MCF 10A (cell line): ENCODE results near the gene EIPR1. TPM values are rescaled to one million over a fixed set of nuclear protein-coding genes. Genes with fewer than 3 reads are reported as not detected.

ENCODE experiments used
- Bru-seq: library from RNA; stranded (reverse); fragments of 400-500 nt; gene quantifications from one replicate; lab custom pipeline; 2021; lab: Mats Ljungman, UMichigan
- BruChase-seq, 2 experiments: library from RNA; stranded (reverse); fragments of 400-500 nt; gene quantifications; one replicate each; lab custom pipeline; 2021; lab: Mats Ljungman, UMichigan
- BruUV-seq: library from RNA; stranded (reverse); fragments of 400-500 nt; replicated peaks from 2 replicates; lab custom pipeline; 2021; lab: Mats Ljungman, UMichigan
- CTCF ChIA-PET: fragments of 300-600 bp; sonication (Branson Sonifier 250); formaldehyde crosslinking; extraction: SDS; loops from one replicate; lab custom pipeline; 2021; ENCODE audit warnings: antibody characterized with exemption, inconsistent platforms; lab: Yijun Ruan, JAX
- POLR2A ChIA-PET: fragments of 300-600, 350-650 bp; sonication (Branson Sonifier 250); formaldehyde crosslinking; extraction: SDS; loops from one replicate; lab custom pipeline; 2020; ENCODE audit warnings: antibody characterized with exemption, inconsistent platforms; lab: Yijun Ruan, JAX
- DNase-seq: peaks from one replicate; pipeline ENCODE4 v3.0.0-alpha.2; 2018; ENCODE audit not compliant: unreplicated experiment
- H3K27ac Mint-ChIP-seq: one replicate; pipeline ENCODE4 v1.8.0; 2022; ENCODE audit warnings: mild to moderate bottlenecking, low read depth, mixed read lengths; ENCODE audit not compliant: unreplicated experiment
- H3K27me3 Mint-ChIP-seq: one replicate; pipeline ENCODE4 v1.8.0; 2022; ENCODE audit warnings: mixed read lengths; ENCODE audit not compliant: insufficient read depth, unreplicated experiment
- H3K36me3 Mint-ChIP-seq: one replicate; pipeline ENCODE4 v1.8.0; 2022; ENCODE audit warnings: mild to moderate bottlenecking, moderate library complexity, mixed read lengths; ENCODE audit not compliant: insufficient read depth, unreplicated experiment
- H3K4me1 Mint-ChIP-seq: one replicate; pipeline ENCODE4 v1.8.0; 2022; ENCODE audit warnings: mixed read lengths; ENCODE audit not compliant: insufficient read depth, unreplicated experiment
- H3K4me3 Mint-ChIP-seq: one replicate; pipeline ENCODE4 v1.8.0; 2022; ENCODE audit warnings: mild to moderate bottlenecking, moderate library complexity, mixed read lengths; ENCODE audit not compliant: unreplicated experiment
- H3K9me3 Mint-ChIP-seq: one replicate; pipeline ENCODE4 v1.8.0; 2022; ENCODE audit warnings: mixed read lengths; ENCODE audit not compliant: unreplicated experiment
- intact Hi-C: fragments of 100-400 bp; cut with micrococcal nuclease; formaldehyde crosslinking; loops from 2 replicates; pipeline ENCODE4 v1.14.1; 2022
- long read RNA-seq: library from polyadenylated mRNA; stranded (forward); transcript quantifications from one replicate; pipeline ENCODE4 v2.0.0, GENCODE V29; 2022
- total RNA-seq: library from RNA; stranded (reverse); gene quantifications from 2 replicates; pipeline ENCODE4 v1.2.3, GENCODE V29; 2022
- TF ChIP-seq, protein P1 (sequence below): fragments of 200-600 bp; IDR thresholded peaks from one replicate; pipeline ENCODE4 v1.8.0; 2022; ENCODE audit warnings: antibody characterized with exemption, mild to moderate bottlenecking; ENCODE audit not compliant: unreplicated experiment

Gene EIPR1
- total RNA-seq: 42.9 and 49.0 TPM in 2 replicates
- Bru-seq, nascent RNA: percentile 68 among the genes with signal in this experiment
- percentile 61 among the genes with signal in this experiment for BruChase-seq, experiment 1, labeled RNA remaining after a 6-hour chase
- BruChase-seq, experiment 2, labeled RNA remaining after a 2-hour chase: percentile 61 among the genes with signal in this experiment
- long read RNA-seq, transcript EIPR1-201 (9 exons, 1,766 nt): major isoform, 152 of 193 reads
- long read RNA-seq, partial matches to known transcripts: 3 of 193 reads
- long read RNA-seq, other reads (novel, unspliced or antisense): 34 of 193 reads

- DNase-seq: peak; percentile 99
- TF ChIP-seq, protein P1, sequence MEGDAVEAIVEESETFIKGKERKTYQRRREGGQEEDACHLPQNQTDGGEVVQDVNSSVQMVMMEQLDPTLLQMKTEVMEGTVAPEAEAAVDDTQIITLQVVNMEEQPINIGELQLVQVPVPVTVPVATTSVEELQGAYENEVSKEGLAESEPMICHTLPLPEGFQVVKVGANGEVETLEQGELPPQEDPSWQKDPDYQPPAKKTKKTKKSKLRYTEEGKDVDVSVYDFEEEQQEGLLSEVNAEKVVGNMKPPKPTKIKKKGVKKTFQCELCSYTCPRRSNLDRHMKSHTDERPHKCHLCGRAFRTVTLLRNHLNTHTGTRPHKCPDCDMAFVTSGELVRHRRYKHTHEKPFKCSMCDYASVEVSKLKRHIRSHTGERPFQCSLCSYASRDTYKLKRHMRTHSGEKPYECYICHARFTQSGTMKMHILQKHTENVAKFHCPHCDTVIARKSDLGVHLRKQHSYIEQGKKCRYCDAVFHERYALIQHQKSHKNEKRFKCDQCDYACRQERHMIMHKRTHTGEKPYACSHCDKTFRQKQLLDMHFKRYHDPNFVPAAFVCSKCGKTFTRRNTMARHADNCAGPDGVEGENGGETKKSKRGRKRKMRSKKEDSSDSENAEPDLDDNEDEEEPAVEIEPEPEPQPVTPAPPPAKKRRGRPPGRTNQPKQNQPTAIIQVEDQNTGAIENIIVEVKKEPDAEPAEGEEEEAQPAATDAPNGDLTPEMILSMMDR: no peak
- Mint-ChIP-seq H3K4me1 (peaks cover 5% of the 10 kb centered on the region), H3K27ac (peak within 1 kb of the TSS; percentile 93), H3K27me3 (no peaks in the 10 kb centered on the region), H3K9me3 (no peaks in the 10 kb centered on the region), H3K36me3 (peaks cover 14% of the 10 kb centered on the region), H3K4me3 (peak within 1 kb of the TSS; percentile 99)
- intact Hi-C loops: no loop called here
- CTCF ChIA-PET: interaction anchor here (0.6 to 1.4 kb wide), 2 partner anchors 22 to 52 kb away, joined by 4 read pairs; no protein-coding TSS in a partner anchor
- POLR2A ChIA-PET: interaction anchor here (0.7 to 2.4 kb wide), 14 partner anchors 8 to 1893 kb away, joined by 3 to 10 read pairs (median 4); partner anchors contain the start of genes ADI1 and RNASEH1
- no TSS peak for BruUV-seq
These were observed at the start of gene EIPR1 for GRCh38 chr2:3377612-3378432. Gene EIPR1 (minus strand): TSS chr2:3377818. CDS start chr2:3377689, 129 bp downstream.

DNA sequence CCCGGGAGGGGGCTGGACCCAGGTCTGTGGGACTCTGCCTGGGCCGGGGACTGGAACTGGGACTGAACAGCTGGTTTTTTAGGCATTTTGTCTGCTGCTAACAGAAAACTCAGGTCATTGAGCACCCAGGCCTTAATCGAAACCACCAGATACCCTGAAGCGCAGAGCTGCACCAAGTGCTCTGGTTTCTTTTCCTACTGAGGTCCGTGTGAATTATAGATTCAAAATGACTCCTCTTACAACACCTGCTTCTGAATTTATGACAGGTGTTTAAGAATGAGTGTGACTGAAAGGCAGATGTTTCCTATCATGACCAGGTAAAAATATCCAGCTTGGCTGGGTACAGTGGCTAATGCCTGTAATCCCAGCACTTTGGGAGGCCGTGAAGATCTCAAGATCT lies 49.7 kb upstream of the EIPR1 start:
- peaks cover 16% of the 10 kb centered on the region for H3K4me1 Mint-ChIP-seq
- BruUV-seq: no TSS peak
- DNase-seq: no peak
- no peaks in the 10 kb centered on the region for H3K27me3 Mint-ChIP-seq
- intact Hi-C loops: no loop called here
- no peaks in the 10 kb centered on the region for H3K9me3 Mint-ChIP-seq
- H3K36me3 Mint-ChIP-seq: peaks cover 70% of the 10 kb centered on the region
- ChIA-PET CTCF (interaction anchor here (2.0 kb wide), 1 partner anchor 35 kb away, joined by 9 read pairs; no protein-coding TSS in a partner anchor), POLR2A (interaction anchor here (0.6 kb wide), 1 partner anchor 167 kb away, joined by 3 read pairs; no protein-coding TSS in a partner anchor)
- no peak overlapping the region for H3K4me3 Mint-ChIP-seq
- TF ChIP-seq, protein P1: no peak
- no peak overlapping the region for H3K27ac Mint-ChIP-seq

- ChIA-PET CTCF (interaction anchor here (0.7 to 2.0 kb wide), 2 partner anchors 35 to 803 kb away, joined by 4 to 9 read pairs; no protein-coding TSS in a partner anchor), POLR2A (interaction anchor here (0.6 kb wide), 1 partner anchor 37 kb away, joined by 3 read pairs; no protein-coding TSS in a partner anchor)
- Mint-ChIP-seq H3K9me3 (no peaks in the 10 kb centered on the region), H3K4me1 (peaks cover 16% of the 10 kb centered on the region), H3K36me3 (peaks cover 74% of the 10 kb centered on the region), H3K27me3 (no peaks in the 10 kb centered on the region), H3K27ac (no peak overlapping the region), H3K4me3 (no peak overlapping the region)
- BruUV-seq: no TSS peak
- TF ChIP-seq, protein P1: no peak
- intact Hi-C loops: no loop called here
- DNase-seq: no peak
These were observed 49.0 kb upstream of the EIPR1 start for GRCh38 chr2:3426615-3427014.
